ENCODE data around the gene STRN3. TPM values are rescaled to one million over a fixed set of nuclear protein-coding genes. Genes with fewer than 3 reads are reported as not detected.

STRN3 gene
- total and polyA plus RNA-seq, 10 of the 15 experiments (the other 5 are each of a cell fraction or from before 2014, with no cell fraction given), result 7.8 to 27.9 (median 14.1) TPM

DNA sequence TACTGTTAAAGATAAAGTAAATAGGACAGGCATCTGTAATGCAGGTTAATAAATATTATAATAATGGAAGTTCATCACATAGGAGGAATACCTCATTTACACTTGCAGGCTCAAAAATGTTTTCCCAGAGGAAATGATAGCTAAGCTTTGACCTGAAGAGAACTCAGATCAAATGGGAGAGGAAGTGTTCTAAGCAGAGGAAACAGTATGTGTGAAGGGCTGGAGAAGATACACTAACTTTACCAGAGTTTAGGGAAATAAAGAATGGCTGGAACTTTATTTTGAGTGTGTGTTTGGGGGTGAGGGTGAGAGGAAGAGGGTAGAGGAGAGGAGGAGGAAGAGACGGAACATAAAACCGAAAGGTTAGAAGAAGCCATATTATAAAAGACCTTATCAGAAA lies 34.8 kb downstream of the STRN3 start:
- CTCF ChIA-PET, result interaction anchor here (0.9 to 1.7 kb wide), 4 partner anchors 10 to 79 kb away, joined by 3 to 8 read pairs (median 3); no protein-coding TSS in a partner anchor
- WGBS (ENCODE audit: insufficient coverage, insufficient replicate concordance, low lambda C conversion rate, missing lambda C conversion rate), result 84% methylated on average over 2 of the region's 2 CpGs
- TF ChIP-seq TARDBP (IDR thresholded peaks at IDR 0.05; ENCODE audit: borderline replicate concordance) (no peak), ZBTB33 (IDR thresholded peaks at IDR 0.05) (no peak), EZH2 (IDR thresholded peaks at IDR 0.05; ENCODE audit: borderline replicate concordance, control insufficient read depth, low read depth, low read length) (no peak), CHD1 (IDR thresholded peaks at IDR 0.05; ENCODE audit: low read depth, low read length) (no peak), ZNF687 (IDR thresholded peaks at IDR 0.05) (no peak), MTA3 (IDR thresholded peaks at IDR 0.05; ENCODE audit: borderline replicate concordance, low read length) (no peak), LARP7 (IDR thresholded peaks at IDR 0.05) (no peak), NR2C1 (IDR thresholded peaks at IDR 0.05) (no peak), ATF7 (IDR thresholded peaks at IDR 0.05; ENCODE audit: low read depth) (no peak), E4F1 (IDR thresholded peaks at IDR 0.05; ENCODE audit: borderline replicate concordance, partially characterized antibody) (no peak), NFXL1 (IDR thresholded peaks at IDR 0.05; ENCODE audit: borderline replicate concordance) (no peak), BMI1 (IDR thresholded peaks at IDR 0.05; ENCODE audit: borderline replicate concordance) (no peak), HCFC1 (IDR thresholded peaks at IDR 0.05; ENCODE audit: low read length) (no peak)
- TF ChIP-seq, protein P1, sequence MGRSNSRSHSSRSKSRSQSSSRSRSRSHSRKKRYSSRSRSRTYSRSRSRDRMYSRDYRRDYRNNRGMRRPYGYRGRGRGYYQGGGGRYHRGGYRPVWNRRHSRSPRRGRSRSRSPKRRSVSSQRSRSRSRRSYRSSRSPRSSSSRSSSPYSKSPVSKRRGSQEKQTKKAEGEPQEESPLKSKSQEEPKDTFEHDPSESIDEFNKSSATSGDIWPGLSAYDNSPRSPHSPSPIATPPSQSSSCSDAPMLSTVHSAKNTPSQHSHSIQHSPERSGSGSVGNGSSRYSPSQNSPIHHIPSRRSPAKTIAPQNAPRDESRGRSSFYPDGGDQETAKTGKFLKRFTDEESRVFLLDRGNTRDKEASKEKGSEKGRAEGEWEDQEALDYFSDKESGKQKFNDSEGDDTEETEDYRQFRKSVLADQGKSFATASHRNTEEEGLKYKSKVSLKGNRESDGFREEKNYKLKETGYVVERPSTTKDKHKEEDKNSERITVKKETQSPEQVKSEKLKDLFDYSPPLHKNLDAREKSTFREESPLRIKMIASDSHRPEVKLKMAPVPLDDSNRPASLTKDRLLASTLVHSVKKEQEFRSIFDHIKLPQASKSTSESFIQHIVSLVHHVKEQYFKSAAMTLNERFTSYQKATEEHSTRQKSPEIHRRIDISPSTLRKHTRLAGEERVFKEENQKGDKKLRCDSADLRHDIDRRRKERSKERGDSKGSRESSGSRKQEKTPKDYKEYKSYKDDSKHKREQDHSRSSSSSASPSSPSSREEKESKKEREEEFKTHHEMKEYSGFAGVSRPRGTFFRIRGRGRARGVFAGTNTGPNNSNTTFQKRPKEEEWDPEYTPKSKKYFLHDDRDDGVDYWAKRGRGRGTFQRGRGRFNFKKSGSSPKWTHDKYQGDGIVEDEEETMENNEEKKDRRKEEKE (IDR thresholded peaks at IDR 0.05), result no peak

More for the DNA sequence above, 34.8 kb downstream of the STRN3 start:
- peaks cover 9% of the 10 kb centered on the region; the same call in 1 of the 2 replicates for H3K4me1 ChIP-seq (ENCODE audit: control insufficient read depth, insufficient read depth, low read length)
- DNase-seq (ENCODE audit: low read depth, low spot score) (no peak), ATAC-seq (no peak), FAIRE-seq (no peak)
- H3K79me2 ChIP-seq (ENCODE audit: control insufficient read depth, insufficient read depth, low read length), result peaks cover 54% of the 10 kb centered on the region
- H3K9ac ChIP-seq (ENCODE audit: control insufficient read depth, insufficient read depth, low read length), result no peak overlapping the region
- SMC1A ChIA-PET (ENCODE audit: uncharacterized antibody, unreplicated experiment), result no interaction called here
- POLR2A ChIA-PET, result interaction anchor here (1.1 kb wide), 2 partner anchors 13 to 35 kb away, joined by 3 read pairs; partner anchors contain the start of gene STRN3
- H3K4me3 ChIP-seq, result no peak overlapping the region
- H3K4me2 ChIP-seq (ENCODE audit: control insufficient read depth, insufficient read depth), result no peak overlapping the region
- BruUV-seq (replicated peaks), result no TSS peak
- intact Hi-C loops (cut with micrococcal nuclease; ENCODE audit: unreplicated experiment), result no loop called here
- in situ Hi-C loops (cut with MboI), result no loop called here
- RAD21 ChIA-PET (ENCODE audit: unreplicated experiment), result interaction anchor here (0.7 kb wide), 1 partner anchor 1343 kb away, joined by 3 read pairs; no protein-coding TSS in a partner anchor
- H4K20me1 ChIP-seq (ENCODE audit: control insufficient read depth, insufficient read depth), result peaks cover 5% of the 10 kb centered on the region; the same call in 1 of the 2 replicates
- peak overlapping the region; percentile 4; the same call in 1 of the 2 replicates for H3K27ac ChIP-seq (ENCODE audit: control insufficient read depth, insufficient read depth)
- H3K27me3 ChIP-seq (replicated peaks in 1 of 2; ENCODE audit: control insufficient read depth in 2 of 2, insufficient read depth in 2 of 2, low read length in 1 of 2), result no peaks in the 10 kb centered on the region
- H2AFZ ChIP-seq (ENCODE audit: control insufficient read depth, low read depth, low read length), result no peak overlapping the region
- no peaks in the 10 kb centered on the region for H3K9me3 ChIP-seq (replicated peaks; ENCODE audit: control insufficient read depth, insufficient read depth, low read length)
- H3K36me3 ChIP-seq (ENCODE audit: control insufficient read depth in 2 of 2, insufficient read depth in 2 of 2, low read length in 1 of 2), result no peaks in the 10 kb centered on the region
